Measurements from ENCODE around the gene CD109. TPM values are rescaled to one million over a fixed set of nuclear protein-coding genes. Genes with fewer than 3 reads are reported as not detected.

Gene CD109
- total and polyA plus RNA-seq, 10 of the 15 experiments (the other 5 are each of a cell fraction or from before 2014, with no cell fraction given) = 0.27 to 4.4 (median 2.1) TPM

GRCh38 chr6:73704798-73705197 is 8.8 kb downstream of the CD109 start (continued):
- TF ChIP-seq POLR2AphosphoS5 (IDR thresholded peaks at IDR 0.05; ENCODE audit: low read length) (no peak), KDM1A (IDR thresholded peaks at IDR 0.05; ENCODE audit: borderline replicate concordance) (no peak)

DNA sequence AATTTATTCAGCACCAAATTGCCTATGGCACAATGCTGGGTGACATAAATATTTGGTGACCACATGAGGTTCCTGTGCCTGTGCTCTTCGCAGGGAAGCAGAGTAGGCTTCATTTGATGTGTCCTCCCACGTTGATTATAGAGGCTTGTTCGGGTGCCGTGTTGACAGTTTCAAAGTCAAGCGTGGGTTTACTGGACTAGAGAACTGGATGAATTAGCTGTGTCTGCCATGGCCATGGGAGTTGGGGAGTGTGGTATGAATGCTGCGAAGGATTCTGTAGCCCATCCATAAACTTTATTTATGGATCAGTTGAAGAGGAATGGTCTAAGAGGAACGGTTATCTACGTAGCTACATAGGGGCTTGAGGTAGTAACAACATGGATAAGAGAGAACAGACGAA is 11.0 kb downstream of the CD109 start:
- Histone ChIP-seq H3K4me2 (ENCODE audit: control insufficient read depth, insufficient read depth) (no peak overlapping the region), H3K27ac (ENCODE audit: control insufficient read depth, insufficient read depth) (no peak overlapping the region), H3K79me2 (ENCODE audit: control insufficient read depth, insufficient read depth, low read length) (no peaks in the 10 kb centered on the region), H3K9me3 (replicated peaks; ENCODE audit: control insufficient read depth, insufficient read depth, low read length) (no peaks in the 10 kb centered on the region), H4K20me1 (ENCODE audit: control insufficient read depth, insufficient read depth) (no peaks in the 10 kb centered on the region), H3K36me3 (ENCODE audit: control insufficient read depth in 2 of 2, insufficient read depth in 2 of 2, low read length in 1 of 2) (no peaks in the 10 kb centered on the region), H3K4me1 (ENCODE audit: control insufficient read depth, insufficient read depth, low read length) (no peaks in the 10 kb centered on the region), H3K9ac (ENCODE audit: control insufficient read depth, insufficient read depth, low read length) (no peak overlapping the region), H3K4me3 (no peak overlapping the region), H3K27me3 (replicated peaks in 1 of 2; ENCODE audit: control insufficient read depth in 2 of 2, insufficient read depth in 2 of 2, low read length in 1 of 2) (no peaks in the 10 kb centered on the region; a peak in 1 of 4 replicates), H2AFZ (ENCODE audit: control insufficient read depth, low read depth, low read length) (no peak overlapping the region)
- intact Hi-C loops (cut with micrococcal nuclease; ENCODE audit: unreplicated experiment) (no loop called here), in situ Hi-C loops (cut with MboI) (no loop called here)
- ChIA-PET CTCF (interaction anchor here (0.7 to 1.7 kb wide), 3 partner anchors 15 to 31 kb away, joined by 3 to 7 read pairs (median 3); no protein-coding TSS in a partner anchor), SMC1A (ENCODE audit: uncharacterized antibody, unreplicated experiment) (no interaction called here), RAD21 (ENCODE audit: unreplicated experiment) (no interaction called here), POLR2A (no interaction called here)
- FAIRE-seq (no peak), ATAC-seq (no peak), DNase-seq (ENCODE audit: low read depth, low spot score) (no peak)
- WGBS (ENCODE audit: insufficient coverage, insufficient replicate concordance, low lambda C conversion rate, missing lambda C conversion rate) = 43% methylated on average over 9 of the region's 9 CpGs
- BruUV-seq (replicated peaks) = no TSS peak
- TF ChIP-seq LARP7 (IDR thresholded peaks at IDR 0.05) (no peak), ZNF274 (IDR thresholded peaks at IDR 0.05; ENCODE audit: insufficient read depth, insufficient read length) (no peak), NFXL1 (IDR thresholded peaks at IDR 0.05; ENCODE audit: borderline replicate concordance) (no peak), NR2C1 (IDR thresholded peaks at IDR 0.05) (no peak), RB1 (IDR thresholded peaks at IDR 0.05; ENCODE audit: borderline replicate concordance) (no peak), YY1 (IDR thresholded peaks at IDR 0.05; ENCODE audit: low read depth, low read length) (no peak), SIX5 (IDR thresholded peaks at IDR 0.05; ENCODE audit: low read depth, low read length, severe bottlenecking) (no peak), PML (IDR thresholded peaks at IDR 0.05; ENCODE audit: low read length) (no peak), USF2 (IDR thresholded peaks at IDR 0.05; ENCODE audit: borderline replicate concordance, low read depth, low read length) (no peak), GABPA (IDR thresholded peaks at IDR 0.05; ENCODE audit: low read depth) (no peak), IRF4 (IDR thresholded peaks at IDR 0.05; ENCODE audit: low read depth, low read length) (no peak), ZZZ3 (IDR thresholded peaks at IDR 0.05; ENCODE audit: control insufficient read depth, insufficient read length, low read depth) (no peak), TCF12 (IDR thresholded peaks at IDR 0.05; ENCODE audit: low read depth, low read length) (no peak)
- TF ChIP-seq, protein P1, sequence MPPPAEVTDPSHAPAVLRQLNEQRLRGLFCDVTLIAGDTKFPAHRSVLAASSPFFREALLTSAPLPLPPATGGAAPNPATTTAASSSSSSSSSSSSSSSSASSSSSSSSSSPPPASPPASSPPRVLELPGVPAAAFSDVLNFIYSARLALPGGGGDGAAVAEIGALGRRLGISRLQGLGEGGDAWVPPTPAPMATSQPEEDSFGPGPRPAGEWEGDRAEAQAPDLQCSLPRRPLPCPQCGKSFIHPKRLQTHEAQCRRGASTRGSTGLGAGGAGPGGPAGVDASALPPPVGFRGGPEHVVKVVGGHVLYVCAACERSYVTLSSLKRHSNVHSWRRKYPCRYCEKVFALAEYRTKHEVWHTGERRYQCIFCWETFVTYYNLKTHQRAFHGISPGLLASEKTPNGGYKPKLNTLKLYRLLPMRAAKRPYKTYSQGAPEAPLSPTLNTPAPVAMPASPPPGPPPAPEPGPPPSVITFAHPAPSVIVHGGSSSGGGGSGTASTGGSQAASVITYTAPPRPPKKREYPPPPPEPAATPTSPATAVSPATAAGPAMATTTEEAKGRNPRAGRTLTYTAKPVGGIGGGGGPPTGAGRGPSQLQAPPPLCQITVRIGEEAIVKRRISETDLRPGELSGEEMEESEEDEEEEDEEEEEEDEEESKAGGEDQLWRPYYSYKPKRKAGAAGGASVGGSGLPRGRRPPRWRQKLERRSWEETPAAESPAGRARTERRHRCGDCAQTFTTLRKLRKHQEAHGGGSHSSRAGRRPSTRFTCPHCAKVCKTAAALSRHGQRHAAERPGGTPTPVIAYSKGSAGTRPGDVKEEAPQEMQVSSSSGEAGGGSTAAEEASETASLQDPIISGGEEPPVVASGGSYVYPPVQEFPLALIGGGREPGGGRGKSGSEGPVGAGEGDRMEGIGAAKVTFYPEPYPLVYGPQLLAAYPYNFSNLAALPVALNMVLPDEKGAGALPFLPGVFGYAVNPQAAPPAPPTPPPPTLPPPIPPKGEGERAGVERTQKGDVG (CRISPR knock-in tag; IDR thresholded peaks at IDR 0.05) = no peak
- TF ChIP-seq, protein P2, sequence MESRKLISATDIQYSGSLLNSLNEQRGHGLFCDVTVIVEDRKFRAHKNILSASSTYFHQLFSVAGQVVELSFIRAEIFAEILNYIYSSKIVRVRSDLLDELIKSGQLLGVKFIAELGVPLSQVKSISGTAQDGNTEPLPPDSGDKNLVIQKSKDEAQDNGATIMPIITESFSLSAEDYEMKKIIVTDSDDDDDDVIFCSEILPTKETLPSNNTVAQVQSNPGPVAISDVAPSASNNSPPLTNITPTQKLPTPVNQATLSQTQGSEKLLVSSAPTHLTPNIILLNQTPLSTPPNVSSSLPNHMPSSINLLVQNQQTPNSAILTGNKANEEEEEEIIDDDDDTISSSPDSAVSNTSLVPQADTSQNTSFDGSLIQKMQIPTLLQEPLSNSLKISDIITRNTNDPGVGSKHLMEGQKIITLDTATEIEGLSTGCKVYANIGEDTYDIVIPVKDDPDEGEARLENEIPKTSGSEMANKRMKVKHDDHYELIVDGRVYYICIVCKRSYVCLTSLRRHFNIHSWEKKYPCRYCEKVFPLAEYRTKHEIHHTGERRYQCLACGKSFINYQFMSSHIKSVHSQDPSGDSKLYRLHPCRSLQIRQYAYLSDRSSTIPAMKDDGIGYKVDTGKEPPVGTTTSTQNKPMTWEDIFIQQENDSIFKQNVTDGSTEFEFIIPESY (IDR thresholded peaks at IDR 0.05) = no peak
